ENCODE measurements around the gene BRI3. TPM values are rescaled to one million over a fixed set of nuclear protein-coding genes. Genes with fewer than 3 reads are reported as not detected.
A peak's percentile ranks its signal among the peaks of the same experiment; 100 is the strongest.

BRI3 gene
- total and polyA plus RNA-seq, 9 of the 15 experiments (the other 6 are each of a cell fraction or from before 2014, with no cell fraction given) = 4.3 to 57.4 (median 18.6) TPM

DNA sequence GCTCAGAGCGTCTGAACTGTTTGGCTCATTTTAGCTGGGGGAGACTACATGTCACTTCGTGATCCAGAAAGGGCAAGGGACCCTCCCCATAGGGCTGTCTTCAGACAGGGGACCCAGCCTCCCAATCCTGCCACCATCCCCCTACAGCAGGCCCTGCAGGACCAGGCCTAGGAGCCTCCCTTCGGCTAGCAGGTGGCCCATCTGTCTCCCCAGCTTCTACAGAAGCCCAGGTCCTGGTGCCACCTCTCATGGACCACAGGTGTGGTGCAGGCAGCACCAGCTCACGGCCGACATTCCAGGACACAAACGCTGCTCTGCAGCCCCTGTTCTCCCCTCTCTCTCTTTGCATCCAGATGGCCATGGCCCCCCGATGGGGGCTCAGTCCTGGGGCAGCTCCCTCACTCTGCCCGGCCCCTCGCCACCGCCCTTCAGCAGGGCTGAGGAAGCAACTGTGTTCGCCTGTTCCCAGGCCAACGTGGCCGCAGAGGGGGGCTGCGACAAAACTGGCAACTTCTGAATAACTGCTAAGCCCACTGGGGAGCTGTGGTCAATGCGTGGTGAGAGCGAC lies 39.7 kb upstream of the BRI3 start:
- Histone ChIP-seq H4K20me1 (replicated peaks; ENCODE audit: control insufficient read depth, insufficient read depth, low read length) (no peaks in the 10 kb centered on the region), H3K4me1 (replicated peaks in 1 of 2; ENCODE audit: control insufficient read depth in 2 of 2, insufficient read depth in 2 of 2, low read length in 2 of 2) (peaks cover 0 to 14% of the 10 kb centered on the region in 2 experiments; a peak in 2 of 5 replicates), H3K36me3 (ENCODE audit: control insufficient read depth, insufficient read depth, low read length) (no peaks in the 10 kb centered on the region), H3K9me3 (replicated peaks; ENCODE audit: control insufficient read depth, insufficient read depth, low read depth, low read length) (no peaks in the 10 kb centered on the region), H3K9ac (ENCODE audit: insufficient read depth in 1 of 2, low read depth in 2 of 2, low read length in 2 of 2) (no peak overlapping the region), H3K4me3 (no peak overlapping the region), H2AFZ (ENCODE audit: low read depth, low read length) (no peak overlapping the region), H3K27me3 (ENCODE audit: control insufficient read depth in 2 of 2, insufficient read depth in 2 of 2, low read length in 2 of 2) (0 out of 5 replicates have a peak, but pooled peaks cover 0 to under 1% of the 10 kb centered on the region in 2 experiments), H3K4me2 (ENCODE audit: insufficient read depth, low read length) (no peak overlapping the region), H3K27ac (ENCODE audit: extremely low read depth, low read depth, low read length) (no peak overlapping the region), H3K79me2 (ENCODE audit: control insufficient read depth, insufficient read depth, low read length) (no peaks in the 10 kb centered on the region), H3K9me1 (ENCODE audit: control insufficient read depth, insufficient read depth, low read length) (no peaks in the 10 kb centered on the region)
- POLR2A ChIA-PET = interaction anchor here (0.6 kb wide), 1 partner anchor 1134 kb away, joined by 3 read pairs; no protein-coding TSS in a partner anchor
- TF ChIP-seq ZNF212 (CRISPR knock-in tag; IDR thresholded peaks at IDR 0.05) = no peak
- no TSS peak for BruUV-seq (replicated peaks)
- WGBS (ENCODE audit: insufficient coverage, low coverage, missing lambda C conversion rate) = 55% methylated on average over 10 of the region's 16 CpGs
- in situ Hi-C loops (cut with MboI) = no loop called here
- ATAC-seq (peak; percentile 53), DNase-seq (ENCODE audit: extremely low read depth in 1 of 4, low spot score in 3 of 4) (no peak), FAIRE-seq (no peak)
- CTCF ChIA-PET (ENCODE audit: low intra/inter-chr PET ratio) = interaction anchor here (0.7 kb wide), 1 partner anchor 221 kb away, joined by 5 read pairs; no protein-coding TSS in a partner anchor
- intact Hi-C loops (cut with micrococcal nuclease) = loop anchor here (1.0 to 5.0 kb wide), 2 partner anchors 74 to 220 kb away; no protein-coding TSS in a partner anchor

GRCh38 chr7:98242342-98242741 lies 39.1 kb upstream of the BRI3 start:
- no peaks in the 10 kb centered on the region for H3K27me3 ChIP-seq (ENCODE audit: control insufficient read depth in 2 of 2, insufficient read depth in 2 of 2, low read length in 2 of 2)
- FAIRE-seq (no peak), DNase-seq (ENCODE audit: extremely low read depth in 1 of 4, low spot score in 3 of 4) (no peak), ATAC-seq (no peak)
- H3K4me2 ChIP-seq (ENCODE audit: insufficient read depth, low read length) = no peak overlapping the region
- peaks cover 0 to 14% of the 10 kb centered on the region in 2 experiments; a peak in 2 of 5 replicates for H3K4me1 ChIP-seq (replicated peaks in 1 of 2; ENCODE audit: control insufficient read depth in 2 of 2, insufficient read depth in 2 of 2, low read length in 2 of 2)
- no peaks in the 10 kb centered on the region for H3K79me2 ChIP-seq (ENCODE audit: control insufficient read depth, insufficient read depth, low read length)
- TF ChIP-seq PURB (CRISPR knock-in tag; IDR thresholded peaks at IDR 0.05; ENCODE audit: low read depth) (no peak), HOXB6 (CRISPR knock-in tag; IDR thresholded peaks at IDR 0.05; ENCODE audit: borderline replicate concordance) (no peak), ZBED1 (IDR thresholded peaks at IDR 0.05) (no peak), ZBTB34 (CRISPR knock-in tag; IDR thresholded peaks at IDR 0.05) (no peak)
- ChIA-PET POLR2A (no interaction called here), CTCF (ENCODE audit: low intra/inter-chr PET ratio) (no interaction called here)
- no peaks in the 10 kb centered on the region for H3K36me3 ChIP-seq (ENCODE audit: control insufficient read depth, insufficient read depth, low read length)
- H4K20me1 ChIP-seq (replicated peaks; ENCODE audit: control insufficient read depth, insufficient read depth, low read length) = no peaks in the 10 kb centered on the region
- no CpG with 5 or more reads among the region's 1 CpG for WGBS (ENCODE audit: insufficient coverage, low coverage, missing lambda C conversion rate)
- no peaks in the 10 kb centered on the region for H3K9me1 ChIP-seq (ENCODE audit: control insufficient read depth, insufficient read depth, low read length)
- no peak overlapping the region for H3K27ac ChIP-seq (ENCODE audit: extremely low read depth, low read depth, low read length)
- in situ Hi-C loops (cut with MboI) = no loop called here
- H3K9ac ChIP-seq (ENCODE audit: insufficient read depth in 1 of 2, low read depth in 2 of 2, low read length in 2 of 2) = no peak overlapping the region
- H2AFZ ChIP-seq (ENCODE audit: low read depth, low read length) = no peak overlapping the region
- H3K9me3 ChIP-seq (replicated peaks; ENCODE audit: control insufficient read depth, insufficient read depth, low read depth, low read length) = no peaks in the 10 kb centered on the region
- BruUV-seq (replicated peaks) = no TSS peak
- no peak overlapping the region for H3K4me3 ChIP-seq
- intact Hi-C loops (cut with micrococcal nuclease) = loop anchor here (5.0 kb wide), 1 partner anchor 75 kb away; no protein-coding TSS in a partner anchor
